HEK293 (cell line): ENCODE results near the gene ATF6B.
"Not testable (repeated sequence)": the region's sequence is repeated elsewhere in the genome, so short reads cannot be mapped to it uniquely, and the experiment has no call there.

Experiments used
- CTCF ChIP-seq: fragments of 450-650 bp; formaldehyde crosslinking; IDR thresholded peaks from 2 replicates; pipeline ENCODE4 v1.5.1; 2016; ENCODE audit warnings: missing biosample characterization, missing genetic modification characterization
- GLIS2 ChIP-seq: fragments of 450-650 bp; formaldehyde crosslinking; IDR thresholded peaks from 2 replicates; pipeline ENCODE4 v1.5.1; 2016; ENCODE audit warnings: missing biosample characterization, missing genetic modification characterization
- HOXA7 ChIP-seq: sonication (generic); formaldehyde crosslinking; IDR thresholded peaks from 2 replicates; pipeline ENCODE4 v1.8.1; 2022; ENCODE audit warnings: missing genetic modification reagents, borderline replicate concordance
- KLF10 ChIP-seq: fragments of 450-650 bp; IDR thresholded peaks from 2 replicates; pipeline ENCODE4 v1.5.1; 2018; ENCODE audit warnings: missing biosample characterization, mild to moderate bottlenecking, missing genetic modification characterization
- PRDM10 ChIP-seq: fragments of 450-650 bp; formaldehyde crosslinking; IDR thresholded peaks from 2 replicates; pipeline ENCODE4 v1.5.1; 2016; ENCODE audit warnings: missing biosample characterization, missing genetic modification characterization
- REPIN1 ChIP-seq: fragments of 450-650 bp; formaldehyde crosslinking; IDR thresholded peaks from 2 replicates; pipeline ENCODE4 v1.5.1; 2017; ENCODE audit warnings: missing biosample characterization, missing genetic modification characterization, low read depth
- REST ChIP-seq: fragments of 450-650 bp; formaldehyde crosslinking; IDR thresholded peaks from 2 replicates; pipeline ENCODE4 v1.5.1; 2016; ENCODE audit warnings: missing biosample characterization, missing genetic modification characterization
- ZNF132 ChIP-seq: fragments of 450-650 bp; formaldehyde crosslinking; IDR thresholded peaks from 2 replicates; pipeline ENCODE4 v1.5.1; 2017; ENCODE audit warnings: missing biosample characterization, missing genetic modification characterization, borderline replicate concordance
- ZNF521 ChIP-seq: fragments of 450-650 bp; formaldehyde crosslinking; IDR thresholded peaks from 2 replicates; pipeline ENCODE4 v1.5.1; 2017; ENCODE audit warnings: missing biosample characterization, mild to moderate bottlenecking, missing genetic modification characterization
- ZNF530 ChIP-seq: fragments of 450-650 bp; formaldehyde crosslinking; IDR thresholded peaks from 2 replicates; pipeline ENCODE4 v1.5.1; 2016; ENCODE audit warnings: low read depth, missing biosample characterization, missing genetic modification characterization
- ZNF768 ChIP-seq: fragments of 450-650 bp; formaldehyde crosslinking; IDR thresholded peaks from 2 replicates; pipeline ENCODE4 v1.5.1; 2018; ENCODE audit warnings: missing biosample characterization, mild to moderate bottlenecking, missing genetic modification characterization
- ZNF777 ChIP-seq: fragments of 450-650 bp; formaldehyde crosslinking; IDR thresholded peaks from 2 replicates; pipeline ENCODE4 v1.5.1; 2017; ENCODE audit warnings: missing biosample characterization, missing genetic modification characterization, borderline replicate concordance
- ZSCAN16 ChIP-seq: fragments of 450-650 bp; formaldehyde crosslinking; IDR thresholded peaks from 2 replicates; pipeline ENCODE4 v1.5.1; 2016; ENCODE audit warnings: missing biosample characterization, missing genetic modification characterization
- ZSCAN5A ChIP-seq: fragments of 450-650 bp; formaldehyde crosslinking; IDR thresholded peaks from 2 replicates; pipeline ENCODE4 v1.5.1; 2016; ENCODE audit warnings: missing biosample characterization, missing genetic modification characterization

- TF ChIP-seq ZNF530 (tag by site-specific recombination); CTCF (tag by site-specific recombination); PRDM10 (tag by site-specific recombination); REST (tag by site-specific recombination); ZSCAN16; GLIS2; ZNF521 (tag by site-specific recombination); ZNF132 (tag by site-specific recombination); ZNF777 (tag by site-specific recombination); ZNF768 (tag by site-specific recombination); ZSCAN5A (tag by site-specific recombination); HOXA7 (CRISPR knock-in tag); KLF10 (tag by site-specific recombination); REPIN1 (tag by site-specific recombination): not testable (repeated sequence)
Observed at GRCh38 chr6:32144238-32144637, 16.2 kb upstream of the ATF6B start.
